Stimulated activated CD4-positive, alpha-beta T cell treated with anti-CD3 and anti-CD28 coated beads, Interleukin-12 subunit alpha, Interleukin-12 subunit beta, amount 100 ng/mL, for 4 hours (primary cell): ENCODE measurements around the gene NEDD4L.
"Not testable (repeated sequence)": the region's sequence is repeated elsewhere in the genome, so short reads cannot be mapped to it uniquely, and the experiment has no call there.

Experiments
- DNase-seq: peaks from one replicate; pipeline ENCODE4 v3.0.0-alpha.2; 2020

Gene NEDD4L

GRCh38 chr18:58027341-58027740 lies 16.7 kb upstream of the NEDD4L start:
- no peak for DNase-seq

- DNase-seq, result no peak
Observed at GRCh38 chr18:58028109-58028784, 15.8 kb upstream of the NEDD4L start.

GRCh38 chr18:58032233-58032632 lies 11.8 kb upstream of the NEDD4L start:
- no peak for DNase-seq

GRCh38 chr18:58033216-58033615 lies 10.8 kb upstream of the NEDD4L start:
- no peak for DNase-seq

GRCh38 chr18:58034370-58034769 lies 9.7 kb upstream of the NEDD4L start:
- DNase-seq, result no peak

- DNase-seq, result no peak
Observed at GRCh38 chr18:58037163-58037562, 6.9 kb upstream of the NEDD4L start.

- no peak for DNase-seq
Observed at GRCh38 chr18:58038063-58038462, 6.0 kb upstream of the NEDD4L start.

GRCh38 chr18:58041633-58042032 lies 2.4 kb upstream of the NEDD4L start:
- no peak for DNase-seq

GRCh38 chr18:58042826-58043490 lies 1.1 kb upstream of the NEDD4L start:
- no peak for DNase-seq

- DNase-seq, result peak; percentile 27
Observed at GRCh38 chr18:58044370-58045241, 580 bp downstream of the NEDD4L start.

- DNase-seq, result peak; percentile 29
Observed at GRCh38 chr18:58045242-58046092, 1.4 kb downstream of the NEDD4L start.

GRCh38 chr18:58046093-58046793 lies 2.2 kb downstream of the NEDD4L start:
- DNase-seq, result no peak

- no peak for DNase-seq
Observed at GRCh38 chr18:58046794-58047555, 2.9 kb downstream of the NEDD4L start.

- no peak for DNase-seq
Observed at GRCh38 chr18:58047556-58047882, 3.5 kb downstream of the NEDD4L start.

- no peak for DNase-seq
Observed at GRCh38 chr18:58048081-58048642, 4.1 kb downstream of the NEDD4L start.

- no peak for DNase-seq
Observed at GRCh38 chr18:58049000-58049688, 5.1 kb downstream of the NEDD4L start.

- DNase-seq, result not testable (repeated sequence)
Observed at GRCh38 chr18:58050963-58051362, 6.9 kb downstream of the NEDD4L start.

- DNase-seq, result no peak
Observed at GRCh38 chr18:58051765-58052460, 7.9 kb downstream of the NEDD4L start.

GRCh38 chr18:58052960-58053359 lies 8.9 kb downstream of the NEDD4L start:
- no peak for DNase-seq
